ENCODE results near the gene MINDY3. TPM values are rescaled to one million over a fixed set of nuclear protein-coding genes. Genes with fewer than 3 reads are reported as not detected.

MINDY3 gene
- total and polyA plus RNA-seq, 2 donors (not counting 1 experiment from before 2014, with no cell fraction given): 11.6 to 29.3 TPM

DNA sequence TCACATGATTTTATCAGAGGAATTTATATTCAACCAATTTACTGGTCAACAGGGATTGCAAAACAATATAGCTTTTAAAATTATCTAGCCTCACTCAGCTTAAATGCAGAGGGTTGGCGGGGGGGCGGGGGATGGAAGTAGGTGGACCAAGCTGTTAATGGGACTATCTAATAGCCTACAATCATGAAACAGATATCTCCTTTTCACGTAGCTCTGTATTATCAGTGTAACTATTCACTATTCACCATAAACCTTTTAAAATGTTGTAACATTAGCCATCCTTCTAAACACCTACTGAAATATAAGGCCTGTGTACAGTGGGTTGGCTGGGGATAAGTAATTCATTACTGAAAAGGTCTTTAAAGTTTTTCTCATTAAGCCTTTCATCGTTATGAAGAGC is 56.2 kb downstream of the MINDY3 start:
- H3K4me3 Mint-ChIP-seq: no peak overlapping the region
- ChIA-PET CTCF (interaction anchor here (1.6 kb wide), 1 partner anchor 8 kb away, joined by 5 read pairs; no protein-coding TSS in a partner anchor), POLR2A (no interaction called here)
- no peaks in the 10 kb centered on the region for H3K4me1 Mint-ChIP-seq
- intact Hi-C loops (cut with micrococcal nuclease): no loop called here
- WGBS (ENCODE audit: insufficient coverage): no CpG with 5 or more reads among the region's 4 CpGs
- no peaks in the 10 kb centered on the region for H3K27me3 Mint-ChIP-seq
- no peak for ATAC-seq (ENCODE audit: low read depth)
- Histone ChIP-seq H3K9me3 (ENCODE audit: control extremely low read depth in 1 of 3, control insufficient read depth in 2 of 3, insufficient read depth in 1 of 3, low read length in 2 of 3) (no peaks in the 10 kb centered on the region), H3K36me3 (replicated peaks in 1 of 2; ENCODE audit: control extremely low read depth in 1 of 2, control insufficient read depth in 1 of 2, extremely low read depth in 1 of 2, insufficient read depth in 2 of 2, low read length in 1 of 2) (peaks cover 1 to 33% of the 10 kb centered on the region in 2 experiments), H3K4me1 (ENCODE audit: control insufficient read depth in 2 of 2, insufficient read depth in 2 of 2, low read length in 2 of 2) (no peaks in the 10 kb centered on the region), H3K4me3 (ENCODE audit: control extremely low read depth in 1 of 5, extremely low read depth in 1 of 5, insufficient read depth in 1 of 5, low read depth in 2 of 5, low read length in 4 of 5) (no peak overlapping the region), H3K27ac (ENCODE audit: low read length in 2 of 2) (no peak overlapping the region), H2AFZ (ENCODE audit: insufficient read depth, low read depth, low read length, poor library complexity, severe bottlenecking) (no peak overlapping the region), H4K20me1 (ENCODE audit: control insufficient read depth, insufficient read depth, low read length, poor library complexity, severe bottlenecking) (no peaks in the 10 kb centered on the region), H3K79me2 (ENCODE audit: control insufficient read depth, insufficient read depth, low read length) (no peaks in the 10 kb centered on the region), H3K4me2 (replicated peaks; ENCODE audit: low read depth, low read length, poor library complexity, severe bottlenecking) (no peak overlapping the region), H3K9ac (ENCODE audit: low read length) (no peak overlapping the region), H3K27me3 (replicated peaks in 1 of 4; ENCODE audit: control extremely low read depth in 1 of 4, control insufficient read depth in 3 of 4, insufficient read depth in 4 of 4, low read length in 3 of 4) (no peaks in the 10 kb centered on the region)
- TF ChIP-seq EZH2 (IDR thresholded peaks at IDR 0.05; ENCODE audit: borderline replicate concordance, insufficient read depth, low read depth, low read length, poor library complexity, severe bottlenecking) (no peak), CTCF (IDR thresholded peaks at IDR 0.05) (no peak)
- peaks cover 5% of the 10 kb centered on the region for H3K9me3 Mint-ChIP-seq (ENCODE audit: insufficient read depth)
- DNase-seq: no peak
- no peak overlapping the region for H3K27ac Mint-ChIP-seq

- intact Hi-C loops (cut with micrococcal nuclease): no loop called here
- Mint-ChIP-seq H3K27me3 (no peaks in the 10 kb centered on the region), H3K4me1 (no peaks in the 10 kb centered on the region), H3K4me3 (no peak overlapping the region), H3K27ac (no peak overlapping the region), H3K9me3 (ENCODE audit: insufficient read depth) (peaks cover 5% of the 10 kb centered on the region)
- DNase-seq: no peak
- Histone ChIP-seq H3K79me2 (ENCODE audit: control insufficient read depth, insufficient read depth, low read length) (no peaks in the 10 kb centered on the region), H4K20me1 (ENCODE audit: control insufficient read depth, insufficient read depth, low read length, poor library complexity, severe bottlenecking) (no peaks in the 10 kb centered on the region), H3K9ac (ENCODE audit: low read length) (no peak overlapping the region), H3K4me2 (replicated peaks; ENCODE audit: low read depth, low read length, poor library complexity, severe bottlenecking) (no peak overlapping the region), H3K4me3 (ENCODE audit: control extremely low read depth in 1 of 5, extremely low read depth in 1 of 5, insufficient read depth in 1 of 5, low read depth in 2 of 5, low read length in 4 of 5) (no peak overlapping the region), H3K27me3 (replicated peaks in 1 of 4; ENCODE audit: control extremely low read depth in 1 of 4, control insufficient read depth in 3 of 4, insufficient read depth in 4 of 4, low read length in 3 of 4) (no peaks in the 10 kb centered on the region), H3K9me3 (ENCODE audit: control extremely low read depth in 1 of 3, control insufficient read depth in 2 of 3, insufficient read depth in 1 of 3, low read length in 2 of 3) (no peaks in the 10 kb centered on the region), H3K36me3 (replicated peaks in 1 of 2; ENCODE audit: control extremely low read depth in 1 of 2, control insufficient read depth in 1 of 2, extremely low read depth in 1 of 2, insufficient read depth in 2 of 2, low read length in 1 of 2) (peaks cover 1 to 29% of the 10 kb centered on the region in 2 experiments), H2AFZ (ENCODE audit: insufficient read depth, low read depth, low read length, poor library complexity, severe bottlenecking) (no peak overlapping the region), H3K27ac (ENCODE audit: low read length in 2 of 2) (no peak overlapping the region), H3K4me1 (ENCODE audit: control insufficient read depth in 2 of 2, insufficient read depth in 2 of 2, low read length in 2 of 2) (no peaks in the 10 kb centered on the region)
- 90% methylated on average over 1 of the region's 3 CpGs for WGBS (ENCODE audit: insufficient coverage)
- ChIA-PET POLR2A (no interaction called here), CTCF (no interaction called here)
- no peak for TF ChIP-seq CTCF (IDR thresholded peaks at IDR 0.05)
- TF ChIP-seq EZH2 (IDR thresholded peaks at IDR 0.05; ENCODE audit: borderline replicate concordance, insufficient read depth, low read depth, low read length, poor library complexity, severe bottlenecking): no peak
- ATAC-seq (ENCODE audit: low read depth): no peak
Observed at GRCh38 chr10:15802375-15802949, 57.8 kb downstream of the MINDY3 start.
